Measurements from ENCODE around the gene BACH1. TPM values are rescaled to one million over a fixed set of nuclear protein-coding genes. Genes with fewer than 3 reads are reported as not detected.

Gene BACH1
- total and polyA plus RNA-seq, 2 donors (not counting 1 experiment from before 2014, with no cell fraction given), result 10.1 to 221 TPM

GRCh38 chr21:29362758-29363157 is 64.0 kb downstream of the BACH1 start:
- WGBS (ENCODE audit: insufficient coverage), result 94% methylated on average over 2 of the region's 3 CpGs
- CTCF ChIA-PET, result interaction anchor here (1.0 to 1.6 kb wide), 2 partner anchors 14 to 275 kb away, joined by 3 read pairs; no protein-coding TSS in a partner anchor
- DNase-seq, result no peak

More at GRCh38 chr21:29362758-29363157, 64.0 kb downstream of the BACH1 start:
- Histone ChIP-seq H3K9ac (ENCODE audit: low read length) (no peak overlapping the region), H2AFZ (ENCODE audit: insufficient read depth, low read depth, low read length, poor library complexity, severe bottlenecking) (no peak overlapping the region), H3K9me3 (ENCODE audit: control extremely low read depth in 1 of 3, control insufficient read depth in 2 of 3, insufficient read depth in 1 of 3, low read length in 2 of 3) (peaks cover 0 to 5% (median 3%) of the 10 kb centered on the region in 3 donors), H3K36me3 (replicated peaks in 1 of 2; ENCODE audit: control extremely low read depth in 1 of 2, control insufficient read depth in 1 of 2, extremely low read depth in 1 of 2, insufficient read depth in 2 of 2, low read length in 1 of 2) (peaks cover 6 to 13% of the 10 kb centered on the region in 2 experiments), H3K27me3 (replicated peaks in 1 of 4; ENCODE audit: control extremely low read depth in 1 of 4, control insufficient read depth in 3 of 4, insufficient read depth in 4 of 4, low read length in 3 of 4) (no peaks in the 10 kb centered on the region), H3K4me3 (ENCODE audit: control extremely low read depth in 1 of 5, extremely low read depth in 1 of 5, insufficient read depth in 1 of 5, low read depth in 2 of 5, low read length in 4 of 5) (no peak overlapping the region), H4K20me1 (ENCODE audit: control insufficient read depth, insufficient read depth, low read length, poor library complexity, severe bottlenecking) (no peaks in the 10 kb centered on the region), H3K4me2 (replicated peaks; ENCODE audit: low read depth, low read length, poor library complexity, severe bottlenecking) (no peak overlapping the region), H3K4me1 (ENCODE audit: control insufficient read depth in 2 of 2, insufficient read depth in 2 of 2, low read length in 2 of 2) (peaks cover 0 to 5% of the 10 kb centered on the region in 2 donors), H3K79me2 (ENCODE audit: control insufficient read depth, insufficient read depth, low read length) (no peaks in the 10 kb centered on the region), H3K27ac (ENCODE audit: low read length in 2 of 2) (no peak overlapping the region)
- ATAC-seq (ENCODE audit: low read depth), result no peak
- Mint-ChIP-seq H3K4me3 (no peak overlapping the region), H3K27me3 (no peaks in the 10 kb centered on the region), H3K9me3 (ENCODE audit: insufficient read depth) (peaks cover 2% of the 10 kb centered on the region), H3K27ac (no peak overlapping the region), H3K4me1 (peaks cover 8% of the 10 kb centered on the region)
- intact Hi-C loops (cut with micrococcal nuclease), result no loop called here
- TF ChIP-seq EZH2 (IDR thresholded peaks at IDR 0.05; ENCODE audit: borderline replicate concordance, insufficient read depth, low read depth, low read length, poor library complexity, severe bottlenecking) (no peak), CTCF (IDR thresholded peaks at IDR 0.05) (no peak)
- POLR2A ChIA-PET, result no interaction called here

All from B cell (primary cell).